ENCODE data around the gene LCN10.

The LCN10 gene

DNA sequence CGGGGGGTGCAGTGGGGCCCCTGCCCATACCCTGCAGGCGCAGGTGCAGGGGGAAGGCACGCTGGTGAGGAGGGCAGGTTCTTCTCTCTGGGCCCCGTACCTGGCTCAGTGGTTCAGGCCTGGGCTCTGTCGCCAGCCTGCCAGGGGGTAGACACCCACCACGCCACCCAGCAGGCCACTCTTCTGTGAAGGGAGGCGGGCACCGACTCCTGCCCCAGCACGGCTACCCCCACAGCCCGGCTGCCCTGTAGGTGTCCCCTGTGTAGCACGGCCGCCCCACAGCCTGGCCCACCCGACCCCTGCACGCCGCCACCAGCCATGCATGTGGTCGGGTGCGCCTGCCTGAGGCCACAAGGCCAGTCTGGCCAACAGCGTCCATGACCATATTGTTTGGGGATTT, 3.9 kb upstream of the LCN10 start:
- Histone ChIP-seq H3K79me2 (ENCODE audit: insufficient read depth, low read length) (no peaks in the 10 kb centered on the region), H3K36me3 (ENCODE audit: insufficient read depth, low read length) (no peaks in the 10 kb centered on the region; the same call in 1 of the 2 replicates), H3K4me3 (ENCODE audit: low read depth, low read length, poor library complexity, severe bottlenecking) (no peak overlapping the region), H3K4me2 (ENCODE audit: low read length) (no peak overlapping the region), H3K4me1 (ENCODE audit: insufficient read depth, low read length, severe bottlenecking) (no peaks in the 10 kb centered on the region), H3K9me2 (ENCODE audit: low read depth, low read length) (no peaks in the 10 kb centered on the region), H2AFZ (ENCODE audit: low read length) (no peak overlapping the region), H3F3A (ENCODE audit: insufficient read depth, low read length) (no peaks in the 10 kb centered on the region), H3K27ac (ENCODE audit: low read depth, low read length, poor library complexity, severe bottlenecking) (no peak overlapping the region), H4K20me1 (ENCODE audit: insufficient read depth, low read length) (no peaks in the 10 kb centered on the region), H3K9me3 (ENCODE audit: low read length) (0 out of 2 replicates have a peak, but pooled peaks cover 3% of the 10 kb centered on the region), H3K9ac (ENCODE audit: low read length) (no peak overlapping the region), H3K27me3 (ENCODE audit: insufficient read depth, low read length) (peaks cover 18% of the 10 kb centered on the region; the same call in 1 of the 2 replicates)
- TF ChIP-seq CTCF (IDR thresholded peaks at IDR 0.05; ENCODE audit: low read length), result no peak
- TF ChIP-seq EZH2 (IDR thresholded peaks at IDR 0.05; ENCODE audit: borderline replicate concordance, low read length), result no peak

DNA sequence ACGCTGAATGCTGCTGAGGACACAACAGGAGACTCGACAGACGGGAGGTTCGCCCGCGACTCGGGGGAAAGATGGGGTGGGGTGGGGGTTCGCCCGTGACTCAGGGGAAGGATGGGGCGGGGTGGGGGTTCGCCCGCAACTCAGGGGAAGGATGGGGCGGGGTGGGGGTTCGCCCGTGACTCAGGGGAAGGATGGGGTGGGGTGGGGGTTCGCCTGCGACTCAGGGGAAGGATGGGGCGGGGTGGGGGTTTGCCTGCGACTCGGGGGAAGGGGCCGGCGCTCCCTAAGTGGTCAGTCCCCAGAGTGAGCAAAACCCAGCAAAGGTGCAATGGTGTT, 3.4 kb upstream of the LCN10 start:
- Histone ChIP-seq H3K27me3 (ENCODE audit: insufficient read depth, low read length) (peaks cover 14% of the 10 kb centered on the region; the same call in 1 of the 2 replicates), H3K79me2 (ENCODE audit: insufficient read depth, low read length) (no peaks in the 10 kb centered on the region), H2AFZ (ENCODE audit: low read length) (no peak overlapping the region), H3K4me1 (ENCODE audit: insufficient read depth, low read length, severe bottlenecking) (no peaks in the 10 kb centered on the region), H4K20me1 (ENCODE audit: insufficient read depth, low read length) (no peaks in the 10 kb centered on the region), H3K27ac (ENCODE audit: low read depth, low read length, poor library complexity, severe bottlenecking) (no peak overlapping the region), H3K4me2 (ENCODE audit: low read length) (no peak overlapping the region), H3K9ac (ENCODE audit: low read length) (no peak overlapping the region), H3K9me3 (ENCODE audit: low read length) (no peaks in the 10 kb centered on the region), H3K36me3 (ENCODE audit: insufficient read depth, low read length) (no peaks in the 10 kb centered on the region), H3F3A (ENCODE audit: insufficient read depth, low read length) (no peaks in the 10 kb centered on the region), H3K4me3 (ENCODE audit: low read depth, low read length, poor library complexity, severe bottlenecking) (no peak overlapping the region), H3K9me2 (ENCODE audit: low read depth, low read length) (no peaks in the 10 kb centered on the region)
- TF ChIP-seq CTCF (IDR thresholded peaks at IDR 0.05; ENCODE audit: low read length) (no peak), EZH2 (IDR thresholded peaks at IDR 0.05; ENCODE audit: borderline replicate concordance, low read length) (no peak)

- Histone ChIP-seq H3K9me2 (ENCODE audit: low read depth, low read length) (no peaks in the 10 kb centered on the region), H2AFZ (ENCODE audit: low read length) (no peak overlapping the region), H3K4me2 (ENCODE audit: low read length) (no peak overlapping the region), H3K4me1 (ENCODE audit: insufficient read depth, low read length, severe bottlenecking) (no peaks in the 10 kb centered on the region), H3K4me3 (ENCODE audit: low read depth, low read length, poor library complexity, severe bottlenecking) (no peak overlapping the region), H3K79me2 (ENCODE audit: insufficient read depth, low read length) (no peaks in the 10 kb centered on the region), H3K27me3 (ENCODE audit: insufficient read depth, low read length) (peaks cover 13% of the 10 kb centered on the region; the same call in 1 of the 2 replicates), H3K9me3 (ENCODE audit: low read length) (no peaks in the 10 kb centered on the region), H3F3A (ENCODE audit: insufficient read depth, low read length) (no peaks in the 10 kb centered on the region), H3K9ac (ENCODE audit: low read length) (no peak overlapping the region), H4K20me1 (ENCODE audit: insufficient read depth, low read length) (no peaks in the 10 kb centered on the region), H3K27ac (ENCODE audit: low read depth, low read length, poor library complexity, severe bottlenecking) (no peak overlapping the region), H3K36me3 (ENCODE audit: insufficient read depth, low read length) (no peaks in the 10 kb centered on the region)
- TF ChIP-seq EZH2 (IDR thresholded peaks at IDR 0.05; ENCODE audit: borderline replicate concordance, low read length) (no peak), CTCF (IDR thresholded peaks at IDR 0.05; ENCODE audit: low read length) (no peak)
Measured at GRCh38 chr9:136745389-136746154, 2.8 kb upstream of the LCN10 start.
